GM12892 (cell line): Measurements from ENCODE around the gene NUFIP2.

Source experiments
- POLR2A ChIP-seq: IDR thresholded peaks from 2 replicates; pipeline ENCODE4 v1.6.1; 2011; ENCODE audit warnings: low read depth, low read length, control low read depth
- POLR2AphosphoS5 ChIP-seq: IDR thresholded peaks from 2 replicates; pipeline ENCODE4 v1.6.1; 2011; ENCODE audit warnings: low read depth, low read length, control low read depth

DNA sequence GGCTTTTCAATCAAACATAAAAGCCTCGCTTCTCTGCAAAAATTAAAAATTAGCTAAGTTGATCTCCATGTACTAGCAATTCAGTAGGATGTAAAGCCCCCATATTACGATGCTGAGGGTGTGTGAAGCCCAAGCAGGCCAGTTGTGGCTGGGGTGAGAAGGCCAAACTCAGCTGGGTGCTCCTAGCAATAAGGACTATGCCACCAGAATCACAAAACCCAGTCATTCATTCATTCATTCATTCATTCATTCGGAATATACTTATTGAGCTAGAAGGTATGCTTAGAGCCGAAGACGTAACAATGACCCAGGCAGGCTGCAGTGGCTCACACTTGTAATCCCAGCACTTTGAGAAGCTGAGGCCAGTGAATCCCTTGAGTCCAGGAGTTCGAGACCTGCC, 51.2 kb downstream of the NUFIP2 start:
- no peak for TF ChIP-seq POLR2A
- no peak for TF ChIP-seq POLR2AphosphoS5
